ENCODE results near the gene SFXN2.

The SFXN2 gene

GRCh38 chr10:102765336-102765735 is 50.9 kb downstream of the SFXN2 start:
- Histone ChIP-seq H3K4me2 (ENCODE audit: low read length) (no peak overlapping the region), H3K9me3 (ENCODE audit: control insufficient read depth, insufficient read depth, low read length) (no peaks in the 10 kb centered on the region), H3K27me3 (ENCODE audit: control insufficient read depth, low read length) (no peaks in the 10 kb centered on the region), H4K20me1 (ENCODE audit: control insufficient read depth, insufficient read depth, low read depth, low read length) (no peaks in the 10 kb centered on the region), H3K36me3 (ENCODE audit: control insufficient read depth, low read length) (no peaks in the 10 kb centered on the region; the same call in 1 of the 2 replicates), H3F3A (ENCODE audit: control insufficient read depth, insufficient read depth) (no peaks in the 10 kb centered on the region), H3K4me1 (ENCODE audit: control insufficient read depth, low read length) (no peaks in the 10 kb centered on the region), H3K9me2 (replicated peaks; ENCODE audit: control insufficient read depth, low read length) (no peaks in the 10 kb centered on the region), H3K27ac (ENCODE audit: low read depth, low read length) (no peak overlapping the region), H3K4me3 (ENCODE audit: low read length) (no peak overlapping the region), H3K79me2 (ENCODE audit: control insufficient read depth, low read length) (no peaks in the 10 kb centered on the region; the same call in 1 of the 2 replicates)
- no peak for TF ChIP-seq EZH2phosphoT487 (IDR thresholded peaks at IDR 0.05; ENCODE audit: borderline replicate concordance, low read length)
- no peak for TF ChIP-seq CTCF (IDR thresholded peaks at IDR 0.05; ENCODE audit: low read depth, low read length, poor library complexity, severe bottlenecking)

- H3K27ac ChIP-seq (ENCODE audit: low read depth, low read length): no peak overlapping the region
Measured at GRCh38 chr10:102767428-102768160, 53.2 kb downstream of the SFXN2 start.

GRCh38 chr10:102769375-102770107 is 55.1 kb downstream of the SFXN2 start:
- H3K79me2 ChIP-seq (ENCODE audit: control insufficient read depth, low read length): no peaks in the 10 kb centered on the region; the same call in 1 of the 2 replicates
- TF ChIP-seq EZH2phosphoT487 (IDR thresholded peaks at IDR 0.05; ENCODE audit: borderline replicate concordance, low read length) (no peak), CTCF (IDR thresholded peaks at IDR 0.05; ENCODE audit: low read depth, low read length, poor library complexity, severe bottlenecking) (no peak)
- H3K9me2 ChIP-seq (replicated peaks; ENCODE audit: control insufficient read depth, low read length): no peaks in the 10 kb centered on the region
- H3K4me1 ChIP-seq (ENCODE audit: control insufficient read depth, low read length): no peaks in the 10 kb centered on the region
- H3K27ac ChIP-seq (ENCODE audit: low read depth, low read length): no peak overlapping the region
- H3F3A ChIP-seq (ENCODE audit: control insufficient read depth, insufficient read depth): no peaks in the 10 kb centered on the region
- no peaks in the 10 kb centered on the region for H3K9me3 ChIP-seq (ENCODE audit: control insufficient read depth, insufficient read depth, low read length)
- H3K36me3 ChIP-seq (ENCODE audit: control insufficient read depth, low read length): no peaks in the 10 kb centered on the region
- no peaks in the 10 kb centered on the region for H3K27me3 ChIP-seq (ENCODE audit: control insufficient read depth, low read length)
- H4K20me1 ChIP-seq (ENCODE audit: control insufficient read depth, insufficient read depth, low read depth, low read length): no peaks in the 10 kb centered on the region
- no peak overlapping the region for H3K4me3 ChIP-seq (ENCODE audit: low read length)
- H3K4me2 ChIP-seq (ENCODE audit: low read length): no peak overlapping the region

More at GRCh38 chr10:102767428-102768160, 53.2 kb downstream of the SFXN2 start:
- TF ChIP-seq EZH2phosphoT487 (IDR thresholded peaks at IDR 0.05; ENCODE audit: borderline replicate concordance, low read length): no peak
- no peak for TF ChIP-seq CTCF (IDR thresholded peaks at IDR 0.05; ENCODE audit: low read depth, low read length, poor library complexity, severe bottlenecking)
- no peak overlapping the region for H3K4me3 ChIP-seq (ENCODE audit: low read length)
- H3K4me2 ChIP-seq (ENCODE audit: low read length): no peak overlapping the region
- H3K79me2 ChIP-seq (ENCODE audit: control insufficient read depth, low read length): no peaks in the 10 kb centered on the region; the same call in 1 of the 2 replicates
- H3K4me1 ChIP-seq (ENCODE audit: control insufficient read depth, low read length): no peaks in the 10 kb centered on the region
- H3K27me3 ChIP-seq (ENCODE audit: control insufficient read depth, low read length): no peaks in the 10 kb centered on the region
- no peaks in the 10 kb centered on the region for H3F3A ChIP-seq (ENCODE audit: control insufficient read depth, insufficient read depth)
- no peaks in the 10 kb centered on the region; the same call in 1 of the 2 replicates for H3K36me3 ChIP-seq (ENCODE audit: control insufficient read depth, low read length)
- H4K20me1 ChIP-seq (ENCODE audit: control insufficient read depth, insufficient read depth, low read depth, low read length): no peaks in the 10 kb centered on the region
- no peaks in the 10 kb centered on the region for H3K9me2 ChIP-seq (replicated peaks; ENCODE audit: control insufficient read depth, low read length)
- H3K9me3 ChIP-seq (ENCODE audit: control insufficient read depth, insufficient read depth, low read length): no peaks in the 10 kb centered on the region
